ENCODE results near the gene PLEKHD1. TPM values are rescaled to one million over a fixed set of nuclear protein-coding genes. Genes with fewer than 3 reads are reported as not detected.

The PLEKHD1 gene
- total and polyA plus RNA-seq, 7 donors = 0.01 to 0.69 (median 0.04) TPM; not detected in 1

GRCh38 chr14:69580009-69580577 lies 95.6 kb downstream of the PLEKHD1 start:
- Histone ChIP-seq H3K27me3 (ENCODE audit: insufficient read depth in 3 of 3, low read length in 2 of 3) (peaks cover 0 to 23% (median 3%) of the 10 kb centered on the region in 3 donors), H3K27ac (no peak overlapping the region), H3K36me3 (ENCODE audit: insufficient read depth in 1 of 2, low read depth in 1 of 2) (no peaks in the 10 kb centered on the region), H3K4me3 (no peak overlapping the region), H3K9me3 (no peaks in the 10 kb centered on the region), H3K4me1 (peaks cover 9% of the 10 kb centered on the region)
- intact Hi-C loops (cut with DNase I) = no loop called here
- DNase-seq (no peak), ATAC-seq (peak in 1 of 4 donors; percentile 20)
- peak; percentile 6 for TF ChIP-seq CTCF (IDR thresholded peaks at IDR 0.05)
- WGBS, 3 donors = 53 to 64% (median 62%) methylated on average over 7 of the region's 7 CpGs

Other genes with a start within 250 kb of the PLEKHD1 start
- gene GALNT16, start 224.6 kb upstream of the PLEKHD1 start, total RNA-seq = 1 to 10 TPM; 1.7 to 2.6 (median 2.4) TPM
- gene GALNT16, start 224.6 kb upstream of the PLEKHD1 start, polyA plus RNA-seq = 1 to 10 TPM in 1 of 3 donors, under 1 TPM in 2; 0.83 to 1.4 (median 0.95) TPM
- gene ERH, start 86.4 kb upstream of the PLEKHD1 start, total RNA-seq = 100 to 1,000 TPM in 2 of 4 donors, 10 to 100 TPM in 2; 86.2 to 115 (median 103) TPM
- 100 to 1,000 TPM in 2 of 3 donors, 10 to 100 TPM in 1; 76.9 to 130 (median 111) TPM for gene ERH, start 86.4 kb upstream of the PLEKHD1 start, polyA plus RNA-seq
- gene SLC39A9, start 86.0 kb upstream of the PLEKHD1 start, total RNA-seq = 10 to 100 TPM; 11.8 to 16.7 (median 14.9) TPM
- 10 to 100 TPM in 2 of 3 donors, 1 to 10 TPM in 1; 6.1 to 19.8 (median 19.2) TPM for gene SLC39A9, start 86.0 kb upstream of the PLEKHD1 start, polyA plus RNA-seq
- gene CCDC177, start 90.1 kb downstream of the PLEKHD1 start, total RNA-seq = not detected
- gene CCDC177, start 90.1 kb downstream of the PLEKHD1 start, polyA plus RNA-seq = not detected
- gene SUSD6, start 126.9 kb downstream of the PLEKHD1 start, total RNA-seq = 10 to 100 TPM; 14.9 to 23.4 (median 22.4) TPM
- 10 to 100 TPM in 2 of 3 donors, 1 to 10 TPM in 1; 6.9 to 13.3 (median 11.7) TPM for gene SUSD6, start 126.9 kb downstream of the PLEKHD1 start, polyA plus RNA-seq

Data from psoas muscle (tissue), 8 donors.